KMS-11 (cell line): Measurements from ENCODE around the gene PPIB.

Experiments
- H2AFZ ChIP-seq: fragments of 200-600 bp; sonication (generic); 2 replicates; pipeline ENCODE4 v1.6.1; 2016; ENCODE audit warnings: antibody characterized with exemption, mixed run types, low read depth
- H3K27ac ChIP-seq: fragments of 200-600 bp; sonication (generic); 2 replicates; pipeline ENCODE4 v1.6.1; 2016; ENCODE audit warnings: mild to moderate bottlenecking, mixed run types
- H3K27me3 ChIP-seq: fragments of 200-600 bp; sonication (generic); 2 replicates; pipeline ENCODE4 v1.6.1; 2017; ENCODE audit warnings: mild to moderate bottlenecking, low read depth, mixed run types, moderate library complexity; ENCODE audit not compliant: insufficient read depth
- H3K36me3 ChIP-seq: fragments of 200-600 bp; sonication (generic); 2 replicates; pipeline ENCODE4 v1.6.1; 2017; ENCODE audit warnings: mild to moderate bottlenecking, mixed run types; ENCODE audit not compliant: insufficient read depth
- H3K4me1 ChIP-seq: fragments of 200-600 bp; sonication (generic); 2 replicates; pipeline ENCODE4 v1.6.1; 2016; ENCODE audit warnings: mild to moderate bottlenecking, low read depth, mixed run types; ENCODE audit not compliant: poor library complexity, severe bottlenecking
- H3K4me2 ChIP-seq: fragments of 200-600 bp; sonication (generic); 2 replicates; pipeline ENCODE4 v1.7.0; 2016; ENCODE audit warnings: mild to moderate bottlenecking, mixed run types
- H3K4me3 ChIP-seq: fragments of 200-600 bp; sonication (generic); IDR thresholded peaks from 2 replicates; pipeline ENCODE4 v1.6.1; 2017; ENCODE audit warnings: low read depth, low read length, mixed read lengths; ENCODE audit not compliant: insufficient read depth
- H3K79me2 ChIP-seq: fragments of 200-600 bp; sonication (generic); 2 replicates; pipeline ENCODE4 v1.6.1; 2016; ENCODE audit warnings: low read depth, mixed run types; ENCODE audit not compliant: insufficient read depth
- H3K9ac ChIP-seq: fragments of 200-600 bp; sonication (generic); 2 replicates; pipeline ENCODE4 v1.6.1; 2016; ENCODE audit warnings: mild to moderate bottlenecking, mixed run types
- H4K20me1 ChIP-seq: fragments of 200-600 bp; sonication (generic); 2 replicates; pipeline ENCODE4 v1.6.1; 2016; ENCODE audit warnings: mild to moderate bottlenecking, mixed run types; ENCODE audit not compliant: insufficient read depth
- CTCF ChIP-seq: fragments of 200-600 bp; sonication (generic); conservative IDR thresholded peaks from 2 replicates; pipeline ENCODE4 v1.6.1; 2017; ENCODE audit warnings: low read depth, mild to moderate bottlenecking, antibody characterized with exemption, low read length, moderate library complexity, mixed read lengths

Gene PPIB

DNA sequence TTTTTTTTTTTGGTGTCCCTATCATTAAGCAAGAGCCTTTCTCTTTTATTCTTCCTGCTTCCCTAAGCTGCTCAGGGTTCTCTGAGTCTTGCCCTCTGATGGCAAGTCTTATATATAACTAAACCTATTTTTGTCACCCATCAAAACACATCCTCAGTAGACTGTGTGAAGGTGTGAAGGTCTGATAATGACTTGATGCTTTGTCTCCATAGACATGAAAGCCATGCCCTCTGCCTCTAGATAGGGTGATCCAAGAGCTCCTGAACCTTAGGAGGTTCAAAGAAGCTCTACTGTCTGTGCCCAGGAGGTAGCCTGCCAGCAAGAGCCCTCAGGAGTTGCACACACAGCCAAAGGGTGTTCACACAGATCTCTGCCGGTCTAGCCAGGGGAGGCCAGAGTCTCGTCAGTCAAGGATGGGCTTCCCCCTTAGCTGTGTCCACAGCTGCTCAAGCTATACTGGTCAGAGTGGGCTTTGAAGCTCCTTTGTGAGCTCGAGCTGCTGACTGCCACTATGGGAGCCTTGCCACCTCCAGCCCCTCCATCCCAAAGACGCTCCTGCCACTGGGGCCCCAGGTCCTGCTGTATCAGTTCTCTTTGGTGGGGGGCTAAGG, 24.4 kb downstream of the PPIB start:
- Histone ChIP-seq H3K27me3 (no peaks in the 10 kb centered on the region), H3K4me3 (no peak overlapping the region), H3K79me2 (no peaks in the 10 kb centered on the region), H3K36me3 (no peaks in the 10 kb centered on the region), H3K4me1 (no peaks in the 10 kb centered on the region), H3K4me2 (no peak overlapping the region), H3K9ac (no peak overlapping the region), H2AFZ (no peak overlapping the region), H3K27ac (no peak overlapping the region), H4K20me1 (no peaks in the 10 kb centered on the region)
- no peak for TF ChIP-seq CTCF

GRCh38 chr15:64137226-64137833, 25.5 kb downstream of the PPIB start:
- TF ChIP-seq CTCF: no peak
- H4K20me1 ChIP-seq: no peaks in the 10 kb centered on the region
- no peak overlapping the region for H2AFZ ChIP-seq
- no peak overlapping the region for H3K9ac ChIP-seq
- no peak overlapping the region for H3K27ac ChIP-seq
- no peak overlapping the region for H3K4me3 ChIP-seq
- no peaks in the 10 kb centered on the region for H3K27me3 ChIP-seq
- H3K79me2 ChIP-seq: no peaks in the 10 kb centered on the region
- H3K4me2 ChIP-seq: no peak overlapping the region
- no peaks in the 10 kb centered on the region for H3K36me3 ChIP-seq
- H3K4me1 ChIP-seq: no peaks in the 10 kb centered on the region

DNA sequence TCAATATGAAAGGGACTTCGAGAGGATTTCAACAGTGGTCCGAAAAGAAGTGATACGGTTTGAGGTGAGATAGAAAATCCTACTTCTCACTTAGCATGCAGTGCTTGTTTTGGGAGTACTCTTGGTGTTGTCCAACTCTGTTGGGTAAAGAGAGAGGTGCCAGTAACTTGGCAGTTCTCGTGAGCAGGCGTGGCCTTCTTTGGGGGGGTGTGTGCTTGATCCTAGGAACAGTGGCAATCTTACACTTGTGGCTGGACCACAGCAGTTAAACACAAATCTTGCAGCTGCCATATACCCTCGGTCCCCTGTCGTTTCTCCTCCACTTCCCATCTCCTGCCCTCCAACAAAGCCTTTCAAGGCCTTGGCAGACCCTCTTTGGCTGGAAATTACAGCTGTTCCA, 26.5 kb downstream of the PPIB start:
- H3K4me3 ChIP-seq: no peak overlapping the region
- no peak overlapping the region for H2AFZ ChIP-seq
- no peak overlapping the region for H3K27ac ChIP-seq
- H3K36me3 ChIP-seq: no peaks in the 10 kb centered on the region
- no peak overlapping the region for H3K4me2 ChIP-seq
- no peaks in the 10 kb centered on the region for H3K4me1 ChIP-seq
- no peaks in the 10 kb centered on the region for H3K27me3 ChIP-seq
- no peak overlapping the region for H3K9ac ChIP-seq
- no peaks in the 10 kb centered on the region for H3K79me2 ChIP-seq
- H4K20me1 ChIP-seq: no peaks in the 10 kb centered on the region
- no peak for TF ChIP-seq CTCF

DNA sequence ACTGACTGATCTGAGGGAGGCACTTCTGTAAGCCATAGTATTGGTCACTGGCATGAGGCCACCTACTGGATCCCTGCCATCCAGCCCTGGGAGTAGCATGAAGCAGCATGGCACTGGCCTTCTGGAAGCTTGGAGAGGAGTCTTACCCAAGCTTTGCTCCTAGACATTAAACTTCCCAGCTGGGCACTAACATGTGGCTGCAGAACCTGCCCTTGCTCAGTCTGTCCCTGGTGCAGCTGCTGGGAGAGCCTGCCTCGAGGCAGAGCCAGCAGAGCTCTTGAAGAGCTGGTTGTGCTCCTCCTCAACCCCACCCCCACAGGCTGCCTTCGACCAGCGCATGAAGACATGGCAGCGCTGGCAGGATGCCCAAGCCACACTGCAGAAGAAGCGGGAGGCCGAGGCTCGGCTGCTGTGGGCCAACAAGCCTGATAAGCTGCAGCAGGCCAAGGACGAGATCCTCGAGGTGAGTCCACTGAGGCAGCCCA, 28.4 kb downstream of the PPIB start:
- H4K20me1 ChIP-seq: no peaks in the 10 kb centered on the region
- no peak for TF ChIP-seq CTCF
- H3K4me1 ChIP-seq: no peaks in the 10 kb centered on the region
- H2AFZ ChIP-seq: no peak overlapping the region
- no peaks in the 10 kb centered on the region for H3K36me3 ChIP-seq
- no peak overlapping the region for H3K4me2 ChIP-seq
- H3K27ac ChIP-seq: no peak overlapping the region
- no peak overlapping the region for H3K9ac ChIP-seq
- no peak overlapping the region for H3K4me3 ChIP-seq
- H3K27me3 ChIP-seq: no peaks in the 10 kb centered on the region
- H3K79me2 ChIP-seq: no peaks in the 10 kb centered on the region
